Hepatocyte (in vitro differentiated cells): ENCODE results near the gene TMEM222.

Experiments
- CTCF ChIP-seq: fragments of 200-600 bp; sonication (generic); IDR thresholded peaks from 2 replicates; pipeline ENCODE4 v1.5.1; 2016; ENCODE audit warnings: antibody characterized with exemption, mild to moderate bottlenecking; ENCODE audit not compliant: poor library complexity
- EZH2 ChIP-seq: fragments of 200-600 bp; sonication (generic); IDR thresholded peaks from 2 replicates; pipeline ENCODE4 v1.6.1; 2016; ENCODE audit warnings: antibody characterized with exemption, mild to moderate bottlenecking, borderline replicate concordance
- EZH2phosphoT487 ChIP-seq: fragments of 200-600 bp; sonication (generic); IDR thresholded peaks from one replicate; pipeline ENCODE4 v1.6.1; 2018; ENCODE audit warnings: antibody characterized with exemption, mild to moderate bottlenecking, low read depth, moderate library complexity; ENCODE audit not compliant: unreplicated experiment, severe bottlenecking

- no peak for TF ChIP-seq CTCF
- no peak for TF ChIP-seq EZH2
- TF ChIP-seq EZH2phosphoT487: no peak
These were observed 57.7 kb downstream of the TMEM222 start for GRCh38 chr1:27379564-27380122.
